A673 (cell line): Measurements from ENCODE around the gene OLA1.

Experiments used
- EZH2 ChIP-seq: fragments of 200-600 bp; sonication (generic); IDR thresholded peaks from 2 replicates; pipeline ENCODE4 v1.6.1; 2017; ENCODE audit warnings: borderline replicate concordance, low read depth, mild to moderate bottlenecking, mixed read lengths, antibody characterized with exemption, low read length; ENCODE audit not compliant: poor library complexity, severe bottlenecking
- TF ChIP-seq, protein P1 (sequence below): fragments of 300-800, 200-600 bp; sonication (generic); conservative IDR thresholded peaks from 2 replicates; pipeline ENCODE4 v1.5.1; 2017; ENCODE audit warnings: low read depth, mild to moderate bottlenecking, antibody characterized with exemption, low read length, moderate library complexity, mixed read lengths

DNA sequence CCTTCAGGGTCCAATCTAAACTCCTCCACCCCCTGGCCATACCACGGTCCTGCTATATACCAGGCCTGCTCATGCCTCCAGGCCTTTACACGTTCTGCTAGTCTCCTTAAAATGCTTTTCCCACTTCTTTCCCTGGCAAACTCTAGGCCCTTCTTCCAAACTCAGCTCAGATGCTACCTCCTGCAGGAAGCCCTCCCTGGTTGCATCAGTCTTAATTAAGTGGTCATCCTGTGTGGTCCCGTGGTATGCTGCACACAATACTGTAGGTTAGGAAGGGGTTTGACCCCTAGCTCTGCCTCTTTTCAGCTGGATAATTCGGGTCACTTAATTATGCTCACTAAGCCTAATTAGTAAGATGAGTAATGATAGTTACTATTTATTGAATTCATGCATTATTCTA is 197.3 kb downstream of the OLA1 start:
- TF ChIP-seq EZH2 = no peak
- TF ChIP-seq, protein P1, sequence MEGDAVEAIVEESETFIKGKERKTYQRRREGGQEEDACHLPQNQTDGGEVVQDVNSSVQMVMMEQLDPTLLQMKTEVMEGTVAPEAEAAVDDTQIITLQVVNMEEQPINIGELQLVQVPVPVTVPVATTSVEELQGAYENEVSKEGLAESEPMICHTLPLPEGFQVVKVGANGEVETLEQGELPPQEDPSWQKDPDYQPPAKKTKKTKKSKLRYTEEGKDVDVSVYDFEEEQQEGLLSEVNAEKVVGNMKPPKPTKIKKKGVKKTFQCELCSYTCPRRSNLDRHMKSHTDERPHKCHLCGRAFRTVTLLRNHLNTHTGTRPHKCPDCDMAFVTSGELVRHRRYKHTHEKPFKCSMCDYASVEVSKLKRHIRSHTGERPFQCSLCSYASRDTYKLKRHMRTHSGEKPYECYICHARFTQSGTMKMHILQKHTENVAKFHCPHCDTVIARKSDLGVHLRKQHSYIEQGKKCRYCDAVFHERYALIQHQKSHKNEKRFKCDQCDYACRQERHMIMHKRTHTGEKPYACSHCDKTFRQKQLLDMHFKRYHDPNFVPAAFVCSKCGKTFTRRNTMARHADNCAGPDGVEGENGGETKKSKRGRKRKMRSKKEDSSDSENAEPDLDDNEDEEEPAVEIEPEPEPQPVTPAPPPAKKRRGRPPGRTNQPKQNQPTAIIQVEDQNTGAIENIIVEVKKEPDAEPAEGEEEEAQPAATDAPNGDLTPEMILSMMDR = no peak
